Measurements from ENCODE around the gene S100PBP.

Gene S100PBP

GRCh38 chr1:32871364-32872191 is 54.1 kb downstream of the S100PBP start:
- DNase-seq (ENCODE audit: low spot score) = no peak

GRCh38 chr1:32872192-32872460 is 54.7 kb downstream of the S100PBP start:
- DNase-seq (ENCODE audit: low spot score) = no peak

- no peak for DNase-seq (ENCODE audit: low spot score)
These were observed 56.0 kb downstream of the S100PBP start for GRCh38 chr1:32873484-32873883.

GRCh38 chr1:32874860-32875752 is 57.7 kb downstream of the S100PBP start:
- DNase-seq (ENCODE audit: low spot score) = no peak

- DNase-seq (ENCODE audit: low spot score) = peak; percentile 83
These were observed 59.1 kb downstream of the S100PBP start for GRCh38 chr1:32876341-32877210.

- DNase-seq (ENCODE audit: low spot score) = no peak
These were observed 60.0 kb downstream of the S100PBP start for GRCh38 chr1:32877211-32878110.

GRCh38 chr1:32878183-32878582 is 60.7 kb downstream of the S100PBP start:
- no peak for DNase-seq (ENCODE audit: low spot score)

GRCh38 chr1:32878637-32879041 is 61.2 kb downstream of the S100PBP start:
- no peak for DNase-seq (ENCODE audit: low spot score)

GRCh38 chr1:32881291-32881690 is 63.8 kb downstream of the S100PBP start:
- DNase-seq (ENCODE audit: low spot score) = no peak

GRCh38 chr1:32881871-32882850 is 64.7 kb downstream of the S100PBP start:
- peak; percentile 87 for DNase-seq (ENCODE audit: low spot score)

- DNase-seq (ENCODE audit: low spot score) = no peak
These were observed 66.0 kb downstream of the S100PBP start for GRCh38 chr1:32883338-32884031.

- DNase-seq (ENCODE audit: low spot score) = no peak
These were observed 66.5 kb downstream of the S100PBP start for GRCh38 chr1:32884032-32884372.

GRCh38 chr1:32884726-32885125 is 67.3 kb downstream of the S100PBP start:
- DNase-seq (ENCODE audit: low spot score) = peak; percentile 71

- DNase-seq (ENCODE audit: low spot score) = peak; percentile 63
These were observed 68.2 kb downstream of the S100PBP start for GRCh38 chr1:32885676-32886003.

GRCh38 chr1:32886004-32886827 is 68.8 kb downstream of the S100PBP start, which contains the start of gene HPCA:
Gene HPCA (plus strand): TSS chr1:32886491. CDS start chr1:32888899, 2,408 bp downstream.
- DNase-seq (ENCODE audit: low spot score) = peak; percentile 86

GRCh38 chr1:32886828-32887414 is 69.5 kb downstream of the S100PBP start:
- DNase-seq (ENCODE audit: low spot score) = no peak

GRCh38 chr1:32887623-32888022 is 70.2 kb downstream of the S100PBP start:
- DNase-seq (ENCODE audit: low spot score) = no peak

GRCh38 chr1:32888134-32888533 is 70.7 kb downstream of the S100PBP start:
- no peak for DNase-seq (ENCODE audit: low spot score)
